ENCODE results near the gene AGXT.

Gene AGXT

GRCh38 chr2:240873098-240873788, 4.6 kb downstream of the AGXT start:
- no peaks in the 10 kb centered on the region for H3K27me3 ChIP-seq (ENCODE audit: insufficient read depth, poor library complexity, severe bottlenecking)
- H3K9me3 ChIP-seq (ENCODE audit: severe bottlenecking): no peaks in the 10 kb centered on the region
- no peak overlapping the region for H3K4me3 ChIP-seq (ENCODE audit: severe bottlenecking)
- no peaks in the 10 kb centered on the region for H3K4me1 ChIP-seq (ENCODE audit: insufficient read depth, poor library complexity, severe bottlenecking)
- no peak overlapping the region for H3K27ac ChIP-seq (ENCODE audit: poor library complexity, severe bottlenecking)
- no peak for TF ChIP-seq CTCF (IDR thresholded peaks at IDR 0.05; ENCODE audit: poor library complexity, severe bottlenecking)
- no peak for DNase-seq (ENCODE audit: low spot score)
- H3K36me3 ChIP-seq (ENCODE audit: low read depth): no peaks in the 10 kb centered on the region
- ATAC-seq (ENCODE audit: low read depth): no peak

- no peak; the same call in 2 of the 3 replicates for ATAC-seq (ENCODE audit: low read depth)
- DNase-seq (ENCODE audit: low spot score): peak; percentile 47
- Histone ChIP-seq H3K4me1 (ENCODE audit: insufficient read depth, poor library complexity, severe bottlenecking) (no peaks in the 10 kb centered on the region), H3K36me3 (ENCODE audit: low read depth) (no peaks in the 10 kb centered on the region), H3K27me3 (ENCODE audit: insufficient read depth, poor library complexity, severe bottlenecking) (no peaks in the 10 kb centered on the region), H3K9me3 (ENCODE audit: severe bottlenecking) (no peaks in the 10 kb centered on the region), H3K4me3 (ENCODE audit: severe bottlenecking) (no peak overlapping the region), H3K27ac (ENCODE audit: poor library complexity, severe bottlenecking) (no peak overlapping the region)
- no peak for TF ChIP-seq CTCF (IDR thresholded peaks at IDR 0.05; ENCODE audit: poor library complexity, severe bottlenecking)
These were observed 5.4 kb downstream of the AGXT start for GRCh38 chr2:240873805-240874714.

GRCh38 chr2:240874715-240875227, 6.1 kb downstream of the AGXT start:
- DNase-seq (ENCODE audit: low spot score) (peak; percentile 35), ATAC-seq (ENCODE audit: low read depth) (no peak)
- Histone ChIP-seq H3K4me1 (ENCODE audit: insufficient read depth, poor library complexity, severe bottlenecking) (no peaks in the 10 kb centered on the region), H3K4me3 (ENCODE audit: severe bottlenecking) (no peak overlapping the region), H3K27ac (ENCODE audit: poor library complexity, severe bottlenecking) (no peak overlapping the region), H3K9me3 (ENCODE audit: severe bottlenecking) (no peaks in the 10 kb centered on the region), H3K27me3 (ENCODE audit: insufficient read depth, poor library complexity, severe bottlenecking) (no peaks in the 10 kb centered on the region), H3K36me3 (ENCODE audit: low read depth) (no peaks in the 10 kb centered on the region)
- TF ChIP-seq CTCF (IDR thresholded peaks at IDR 0.05; ENCODE audit: poor library complexity, severe bottlenecking): no peak

GRCh38 chr2:240875228-240876034, 6.8 kb downstream of the AGXT start:
- Histone ChIP-seq H3K4me1 (ENCODE audit: insufficient read depth, poor library complexity, severe bottlenecking) (no peaks in the 10 kb centered on the region), H3K27ac (ENCODE audit: poor library complexity, severe bottlenecking) (no peak overlapping the region), H3K9me3 (ENCODE audit: severe bottlenecking) (no peaks in the 10 kb centered on the region), H3K27me3 (ENCODE audit: insufficient read depth, poor library complexity, severe bottlenecking) (no peaks in the 10 kb centered on the region), H3K36me3 (ENCODE audit: low read depth) (no peaks in the 10 kb centered on the region), H3K4me3 (ENCODE audit: severe bottlenecking) (no peak overlapping the region)
- no peak for TF ChIP-seq CTCF (IDR thresholded peaks at IDR 0.05; ENCODE audit: poor library complexity, severe bottlenecking)
- peak; percentile 47 for DNase-seq (ENCODE audit: low spot score)
- no peak for ATAC-seq (ENCODE audit: low read depth)

All from RWPE2 (cell line).